ENCODE results near the gene RSRC1. TPM values are rescaled to one million over a fixed set of nuclear protein-coding genes. Genes with fewer than 3 reads are reported as not detected.
"Not testable (repeated sequence)": the region's sequence is repeated elsewhere in the genome, so short reads cannot be mapped to it uniquely, and the experiment has no call there.

RSRC1 gene
- total RNA-seq, 1 donor from 2014 or later: 45.6 TPM

DNA sequence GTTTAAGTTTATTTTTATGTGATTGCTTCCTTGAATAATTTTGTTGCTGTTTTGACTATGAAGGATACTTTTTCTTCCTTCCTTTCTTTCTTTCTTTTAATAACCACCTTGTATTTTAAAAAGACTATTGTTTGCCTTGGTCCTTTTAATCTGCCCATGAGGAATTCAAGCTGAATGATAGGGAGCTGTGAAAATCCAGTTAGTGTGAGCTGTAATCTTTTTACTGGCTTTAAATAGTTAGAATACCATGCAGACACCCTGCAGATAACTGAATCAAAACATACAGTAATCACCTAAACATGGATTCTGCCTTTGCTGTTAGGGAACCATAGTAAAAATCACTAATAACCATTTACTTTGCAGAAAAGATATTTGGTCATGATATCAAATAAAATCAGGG is 110.7 kb downstream of the RSRC1 start:
- no peak for TF ChIP-seq CTCF (conservative IDR thresholded peaks at IDR 0.05; ENCODE audit: low read depth, low read length)
- H3K4me3 ChIP-seq (ENCODE audit: low read depth, low read length): no peak overlapping the region
- DNase-seq (ENCODE audit: low read depth): no peak

GRCh38 chr3:158221426-158221825 is 111.5 kb downstream of the RSRC1 start:
- H3K4me3 ChIP-seq (ENCODE audit: low read depth, low read length): no peak overlapping the region
- no peak for TF ChIP-seq CTCF (conservative IDR thresholded peaks at IDR 0.05; ENCODE audit: low read depth, low read length)
- DNase-seq (ENCODE audit: low read depth): no peak

DNA sequence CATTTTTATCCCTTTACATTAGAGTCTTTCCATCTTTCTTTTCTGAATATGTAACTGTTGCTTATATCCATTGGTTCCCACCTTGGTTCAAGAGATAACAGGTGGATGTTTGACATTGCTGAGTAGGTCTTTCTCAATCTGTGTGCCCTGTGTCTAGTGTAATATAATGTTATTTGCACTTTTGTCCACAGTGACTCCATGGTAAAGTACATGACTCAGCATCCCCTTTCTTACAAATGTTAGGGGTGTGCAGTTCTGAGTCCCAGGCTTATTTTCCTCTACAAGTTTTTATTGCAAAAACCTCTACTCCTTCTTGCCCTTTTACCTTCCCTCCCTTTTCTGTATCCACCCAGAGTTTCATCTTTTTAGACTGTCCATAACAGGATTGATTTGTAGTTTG is 116.5 kb downstream of the RSRC1 start:
- TF ChIP-seq CTCF (conservative IDR thresholded peaks at IDR 0.05; ENCODE audit: low read depth, low read length): no peak
- no peak overlapping the region for H3K4me3 ChIP-seq (ENCODE audit: low read depth, low read length)
- DNase-seq (ENCODE audit: low read depth): no peak

- H3K4me3 ChIP-seq (ENCODE audit: low read depth, low read length); DNase-seq (ENCODE audit: low read depth): not testable (repeated sequence)
These were observed 119.1 kb downstream of the RSRC1 start for GRCh38 chr3:158228942-158229341.

GRCh38 chr3:158233791-158234190 is 123.9 kb downstream of the RSRC1 start:
- H3K4me3 ChIP-seq (ENCODE audit: low read depth, low read length): no peak overlapping the region
- TF ChIP-seq CTCF (conservative IDR thresholded peaks at IDR 0.05; ENCODE audit: low read depth, low read length): no peak

GRCh38 chr3:158244274-158244673 is 134.4 kb downstream of the RSRC1 start:
- no peak for DNase-seq (ENCODE audit: low read depth)
- no peak for TF ChIP-seq CTCF (conservative IDR thresholded peaks at IDR 0.05; ENCODE audit: low read depth, low read length)
- H3K4me3 ChIP-seq (ENCODE audit: low read depth, low read length): no peak overlapping the region

More at GRCh38 chr3:158233791-158234190, 123.9 kb downstream of the RSRC1 start:
- DNase-seq (ENCODE audit: low read depth): no peak

GRCh38 chr3:158247288-158247687 is 137.4 kb downstream of the RSRC1 start:
- no peak overlapping the region for H3K4me3 ChIP-seq (ENCODE audit: low read depth, low read length)
- TF ChIP-seq CTCF (conservative IDR thresholded peaks at IDR 0.05; ENCODE audit: low read depth, low read length): no peak
- DNase-seq (ENCODE audit: low read depth): no peak

- no peak for TF ChIP-seq CTCF (conservative IDR thresholded peaks at IDR 0.05; ENCODE audit: low read depth, low read length)
- no peak overlapping the region for H3K4me3 ChIP-seq (ENCODE audit: low read depth, low read length)
- DNase-seq (ENCODE audit: low read depth): no peak
These were observed 138.4 kb downstream of the RSRC1 start for GRCh38 chr3:158248261-158248660.
